GM21367 (cell line): ENCODE measurements around the gene YWHAH.
"Not testable (repeated sequence)": the region's sequence is repeated elsewhere in the genome, so short reads cannot be mapped to it uniquely, and the experiment has no call there.

Experiments used
- ATAC-seq: cut with Tn5 transposase; IDR thresholded peaks from one replicate; pipeline ENCODE4 v1.9.1; 2021; ENCODE audit not compliant: unreplicated experiment

YWHAH gene

DNA sequence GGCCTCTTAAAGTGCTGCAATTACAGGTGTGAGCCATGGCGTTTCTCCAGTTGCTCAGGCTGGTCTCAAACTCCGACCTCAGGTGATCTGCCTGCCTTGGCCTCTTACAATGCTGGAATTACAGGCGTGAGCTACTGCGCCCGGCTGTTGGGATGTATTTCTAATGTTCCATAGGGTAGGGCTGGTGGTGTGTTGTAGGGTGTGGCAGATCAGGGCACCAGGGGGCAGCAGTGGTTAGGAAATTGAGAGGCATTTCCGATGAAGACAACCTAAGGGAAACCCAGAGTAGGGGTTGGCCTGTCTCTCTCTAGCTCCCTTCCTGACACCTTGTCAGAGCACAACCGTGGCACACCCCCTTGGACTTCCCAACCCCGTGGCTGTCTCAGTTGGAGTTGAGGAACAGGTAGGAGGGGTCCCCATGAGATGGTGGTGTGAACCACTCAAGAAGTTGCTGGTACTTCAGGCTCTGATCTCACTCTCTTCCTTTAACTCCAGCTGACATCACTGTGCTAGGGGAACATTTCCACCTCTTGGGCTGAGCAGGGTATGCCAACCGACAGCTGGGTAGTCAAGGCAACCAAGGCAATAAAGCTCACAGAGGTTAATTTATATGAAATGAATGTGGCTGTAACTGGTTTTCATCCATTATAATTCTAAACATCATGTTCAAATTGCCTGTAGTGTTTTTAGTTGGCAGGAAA is 33.0 kb downstream of the YWHAH start:
- ATAC-seq = no peak

DNA sequence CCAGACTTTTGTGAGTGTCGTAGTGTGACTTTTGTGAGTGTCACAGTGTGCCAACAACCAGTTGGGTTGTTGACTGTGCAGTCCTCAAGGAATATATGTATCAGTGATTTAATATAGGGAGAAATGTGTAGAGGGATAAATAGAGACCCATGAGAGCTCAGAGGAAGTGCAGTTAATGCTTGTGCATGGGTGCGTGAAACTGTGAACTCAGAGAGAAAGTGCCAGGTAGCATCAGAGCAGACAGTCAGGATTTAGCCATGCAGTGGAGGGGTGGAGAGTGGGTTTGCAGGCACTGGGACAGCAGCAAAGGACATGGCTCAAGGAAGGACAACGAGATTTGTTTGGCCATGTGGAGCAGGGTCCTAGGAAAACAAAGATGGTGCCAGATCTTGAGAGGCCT is 33.6 kb downstream of the YWHAH start:
- ATAC-seq = no peak

DNA sequence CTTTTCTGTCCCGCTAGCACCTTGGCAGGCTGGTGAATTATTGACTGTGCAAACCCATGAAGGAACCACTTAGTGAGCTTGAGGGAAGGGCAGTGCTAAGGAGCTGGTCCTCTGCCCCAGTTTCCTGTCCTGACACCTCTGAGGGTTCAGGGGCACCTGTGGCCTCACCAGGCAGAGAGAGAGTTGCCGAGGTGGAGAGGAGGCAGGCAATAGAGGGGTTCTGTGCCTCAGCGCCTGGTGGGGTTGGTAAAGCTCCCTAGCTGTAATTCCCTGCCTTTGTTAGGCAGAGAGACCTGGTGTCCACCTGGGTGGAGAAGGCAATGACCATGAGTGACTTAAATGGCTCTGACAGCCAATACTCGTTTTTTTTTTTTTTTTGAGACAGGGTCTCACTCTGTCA is 36.3 kb downstream of the YWHAH start:
- no peak for ATAC-seq

GRCh38 chr22:31981976-31982375 is 37.6 kb downstream of the YWHAH start:
- not testable (repeated sequence) for ATAC-seq

GRCh38 chr22:31983911-31984656 is 39.7 kb downstream of the YWHAH start:
- ATAC-seq = no peak

- ATAC-seq = no peak
These were observed 42.9 kb downstream of the YWHAH start for GRCh38 chr22:31987218-31987617.

GRCh38 chr22:31991102-31991839 is 46.9 kb downstream of the YWHAH start:
- ATAC-seq = no peak

GRCh38 chr22:31995046-31995445 is 50.7 kb downstream of the YWHAH start:
- no peak for ATAC-seq

GRCh38 chr22:31995807-31996206 is 51.5 kb downstream of the YWHAH start:
- ATAC-seq = no peak

DNA sequence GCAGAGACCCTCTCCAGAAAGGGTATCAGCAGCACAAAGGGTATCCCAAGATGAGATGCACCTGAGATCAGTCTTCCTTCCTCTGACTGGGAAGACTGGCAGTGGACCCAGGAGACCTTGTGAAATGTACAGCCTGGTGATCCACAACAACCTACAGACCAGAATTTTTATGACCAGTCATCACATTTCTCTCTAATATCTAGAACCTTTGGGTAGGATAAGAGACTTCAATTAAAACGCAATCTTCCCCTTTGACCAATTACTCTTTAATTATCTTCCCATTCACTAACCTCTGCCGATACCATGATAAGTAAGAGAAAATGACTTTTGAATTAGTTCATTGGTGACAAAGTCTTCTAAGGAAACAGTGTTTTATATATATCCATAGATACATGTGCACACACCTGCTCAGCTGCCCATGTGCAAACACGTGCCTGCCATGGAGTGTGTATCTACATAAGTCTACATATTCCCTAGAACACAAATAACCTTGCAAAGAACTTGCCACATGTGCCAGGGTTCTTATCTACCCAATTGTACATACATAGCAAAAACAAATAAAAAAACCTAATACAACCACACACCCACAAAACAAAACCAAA is 54.5 kb downstream of the YWHAH start:
- no peak for ATAC-seq

GRCh38 chr22:32000181-32000580 is 55.8 kb downstream of the YWHAH start:
- ATAC-seq = no peak

GRCh38 chr22:32005453-32005852 is 61.1 kb downstream of the YWHAH start:
- ATAC-seq = no peak
